ENCODE data around the gene MGLL.

The MGLL gene

DNA sequence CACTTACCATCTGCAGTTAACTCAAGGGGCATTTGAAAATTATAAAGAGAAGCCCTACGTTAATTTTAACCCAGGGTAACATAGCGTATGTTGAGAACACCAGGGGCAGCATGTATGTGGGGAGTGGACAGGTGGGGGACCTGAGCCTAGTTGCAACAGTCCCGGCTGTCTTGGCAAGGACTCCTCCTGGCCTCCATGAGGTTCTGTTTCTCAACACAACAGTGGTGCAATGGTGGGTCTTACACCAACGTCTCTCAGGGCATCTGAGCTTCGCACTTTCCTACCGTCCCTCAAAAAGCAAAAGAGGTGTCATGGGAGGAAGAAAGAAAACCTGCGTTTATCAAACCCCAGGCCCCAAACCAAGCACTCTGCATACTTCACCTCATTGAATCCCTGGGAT, 50.6 kb downstream of the MGLL start:
- no peak for DNase-seq

DNA sequence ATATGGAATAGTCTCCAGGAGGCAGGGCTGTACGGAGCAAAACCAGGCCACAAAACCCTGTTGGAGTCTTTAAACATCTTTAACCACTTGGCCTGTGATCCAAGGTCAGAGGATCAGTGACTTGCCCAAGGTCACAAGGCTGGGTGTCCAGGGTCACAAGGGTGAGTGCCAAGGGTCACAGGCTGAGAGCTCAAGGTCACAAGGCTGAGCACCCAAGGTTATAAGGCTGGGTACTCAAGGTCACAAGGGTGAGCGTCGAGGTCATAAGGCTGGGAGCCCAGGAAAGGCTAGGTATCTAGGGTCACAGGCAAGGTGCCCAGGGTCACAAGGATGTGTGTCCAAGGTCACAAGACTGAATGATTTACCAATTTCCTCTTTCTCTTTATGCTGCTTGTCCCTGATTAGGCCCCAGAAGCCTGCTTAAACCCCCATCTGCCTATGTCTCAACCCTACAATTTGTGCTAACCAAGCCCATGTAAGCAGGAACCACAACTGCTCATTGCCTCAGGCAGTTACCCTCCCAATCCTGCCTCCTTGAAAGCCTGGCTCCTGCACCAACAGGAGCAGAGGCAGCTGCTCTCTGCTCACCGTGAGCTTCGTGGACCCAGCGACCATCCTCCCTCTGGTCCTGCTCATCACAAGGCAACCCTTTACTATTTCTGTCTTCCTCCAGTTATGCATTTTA, 51.5 kb downstream of the MGLL start:
- no peak for DNase-seq

DNA sequence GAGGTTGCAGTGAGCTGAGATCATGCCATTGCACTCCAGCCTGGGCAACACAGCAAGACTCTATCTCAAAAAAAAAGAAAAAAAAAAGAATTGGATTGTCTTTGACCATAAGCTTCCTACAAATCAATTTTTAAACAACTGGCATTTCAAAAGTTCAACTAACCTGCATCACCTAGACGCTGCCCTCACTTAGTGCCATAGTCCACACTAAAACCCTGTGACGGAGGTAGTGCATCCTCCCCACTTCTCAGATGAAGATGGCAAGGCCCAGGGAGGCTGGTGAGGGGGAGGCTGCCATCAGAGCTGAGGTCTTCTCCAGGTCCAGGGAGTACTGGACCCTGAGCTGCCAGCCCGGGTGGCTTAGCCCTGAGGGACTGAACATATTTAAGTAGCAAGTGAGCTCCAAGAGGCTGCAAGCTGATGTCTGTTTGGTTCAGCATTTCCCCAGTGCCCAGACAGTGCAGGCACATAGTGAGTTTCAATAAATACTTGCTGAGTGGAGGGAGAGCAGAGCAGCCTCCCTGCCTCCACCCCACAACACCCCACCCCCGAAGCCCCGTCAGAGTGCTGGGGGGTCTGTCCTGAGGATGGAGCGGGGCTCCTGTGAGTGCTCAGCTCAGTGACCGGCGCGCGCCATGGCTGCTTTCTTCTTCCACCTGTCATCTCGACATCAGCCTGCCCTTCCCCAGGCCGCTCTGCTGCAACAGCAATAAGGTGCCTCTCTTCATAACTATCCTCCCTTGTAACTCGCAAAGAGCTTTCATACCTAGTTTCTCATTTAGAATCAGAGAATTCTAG, 52.8 kb downstream of the MGLL start:
- no peak for DNase-seq

DNA sequence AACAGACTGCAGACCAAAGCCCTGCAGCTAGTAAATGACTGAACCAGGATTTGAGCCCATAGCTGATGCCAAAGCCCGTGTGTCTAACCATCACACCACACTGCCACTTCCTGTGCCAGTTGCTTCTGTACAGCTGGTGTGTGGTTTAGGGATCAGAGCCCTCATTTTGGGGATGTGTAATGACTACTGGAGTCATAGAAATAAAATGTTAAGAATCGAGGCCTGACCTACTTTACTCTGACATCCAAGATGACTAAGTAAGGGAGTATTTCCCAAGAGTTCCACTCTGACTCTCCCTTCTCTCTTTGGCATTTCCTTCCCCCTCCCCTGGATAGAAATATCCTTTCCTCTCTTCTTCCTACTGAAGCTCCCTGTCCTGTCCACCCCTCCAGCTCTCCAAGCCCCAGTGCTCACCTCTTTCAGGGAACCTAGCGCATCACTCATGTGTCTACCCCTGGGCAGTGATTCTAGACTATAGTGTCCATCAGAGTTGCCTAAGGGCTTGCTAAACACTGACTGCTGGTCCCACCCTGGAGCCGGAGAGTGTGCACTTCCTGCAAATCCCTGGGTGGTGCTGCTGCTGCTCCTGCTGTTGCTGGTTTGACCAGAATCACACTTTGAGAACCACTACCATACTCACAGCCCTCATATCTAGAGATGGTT, 53.8 kb downstream of the MGLL start:
- DNase-seq, result peak; percentile 65

DNA sequence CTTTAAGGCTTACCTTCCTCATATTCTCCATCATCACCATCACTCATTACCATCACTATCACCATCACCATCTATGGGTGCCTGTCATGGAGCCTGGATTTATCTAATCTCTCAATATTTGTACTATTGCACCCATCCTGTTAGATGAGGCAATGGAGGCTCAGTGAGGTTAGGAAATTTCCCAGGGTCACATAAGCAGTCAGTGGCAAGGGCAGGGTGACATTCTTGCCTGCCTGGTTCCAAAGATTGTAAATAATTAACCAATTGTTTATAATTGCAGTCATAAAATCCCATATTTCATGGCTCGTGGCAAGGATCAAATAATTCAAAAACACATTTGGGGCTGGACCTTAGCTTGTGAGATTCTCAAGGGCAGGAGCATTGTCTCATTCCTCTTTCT, 55.2 kb downstream of the MGLL start:
- no peak for DNase-seq

DNA sequence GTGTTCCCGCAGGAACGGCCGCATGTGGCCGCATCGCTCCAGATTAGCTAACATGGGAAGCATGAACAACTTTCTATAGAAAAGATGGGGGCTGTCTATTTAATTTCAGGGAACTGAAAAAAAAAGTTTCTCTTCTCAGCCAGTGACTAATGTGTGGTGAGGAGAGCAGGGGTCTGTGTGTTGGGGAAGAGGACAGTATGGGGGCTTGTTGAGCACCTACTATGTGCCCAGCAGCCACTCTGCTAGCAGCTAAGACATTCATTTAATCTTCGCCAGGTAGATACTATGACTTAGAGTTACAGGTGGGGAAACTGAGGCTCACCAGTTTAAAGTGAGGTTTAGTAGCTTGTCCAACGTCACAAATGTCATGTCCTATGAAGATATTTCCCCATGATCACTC, 56.6 kb downstream of the MGLL start:
- no peak for DNase-seq

DNA sequence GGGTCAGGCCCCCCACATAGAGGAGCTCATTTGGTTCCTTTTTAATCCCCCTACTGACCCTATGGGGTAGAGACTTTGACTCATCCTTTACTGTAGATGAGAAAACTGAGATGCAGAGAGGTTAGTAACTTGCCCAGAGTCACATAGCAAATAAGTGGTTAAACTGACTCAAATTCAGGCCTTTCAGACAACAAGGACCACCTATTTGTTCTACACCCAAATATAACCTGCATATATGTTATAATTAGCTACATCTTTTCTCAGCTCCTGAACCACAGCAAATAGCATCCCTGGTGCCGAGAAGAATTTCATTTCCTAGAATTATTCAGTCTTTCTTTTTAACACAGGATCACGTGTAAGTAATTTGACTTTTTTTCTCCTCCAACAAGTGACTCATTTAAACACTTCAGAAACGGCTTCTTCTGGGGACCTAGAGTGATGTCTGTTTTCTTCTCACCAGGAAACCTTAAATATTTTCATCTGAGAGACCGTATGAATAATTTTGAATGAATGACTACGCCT, 57.4 kb downstream of the MGLL start:
- no peak for DNase-seq

DNA sequence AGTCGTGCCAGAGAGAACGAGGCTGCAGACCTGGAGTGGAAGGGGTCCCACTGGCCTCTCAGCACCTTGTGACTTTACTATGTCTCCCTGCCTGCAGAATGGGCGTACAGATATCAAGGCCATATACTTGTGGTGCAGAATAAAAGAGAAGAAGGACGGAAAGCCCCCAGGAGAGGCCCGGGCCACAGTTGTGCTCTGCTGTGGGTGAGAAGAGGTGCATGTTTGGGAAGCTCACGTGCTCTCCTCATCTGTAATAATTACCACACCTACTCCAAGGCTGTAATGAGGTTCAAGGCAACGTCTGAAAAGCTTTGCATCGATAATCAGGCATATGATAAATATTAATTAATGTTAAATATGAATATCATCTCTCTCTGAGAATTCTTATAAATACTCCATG, 58.0 kb downstream of the MGLL start:
- no peak for DNase-seq

DNA sequence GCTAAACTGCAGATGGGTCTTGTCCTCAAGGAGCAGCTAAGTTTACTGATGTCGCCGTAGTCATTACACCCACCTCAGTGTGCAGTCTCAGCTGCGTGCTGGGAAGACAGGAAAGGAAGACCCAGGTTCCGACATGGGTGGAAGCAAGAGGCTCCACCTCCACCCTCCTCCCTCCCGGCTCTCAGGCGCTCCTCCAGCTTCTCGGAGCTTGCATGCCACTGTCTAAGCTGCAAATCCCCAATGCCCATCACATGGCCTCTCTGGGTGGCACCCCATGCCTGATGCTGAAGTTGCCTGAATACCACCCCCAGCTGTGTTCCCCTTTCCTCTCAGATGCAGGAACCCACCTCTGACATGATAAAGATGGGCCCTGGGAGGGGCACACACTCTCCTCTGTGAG, 58.5 kb downstream of the MGLL start:
- no peak for DNase-seq

DNA sequence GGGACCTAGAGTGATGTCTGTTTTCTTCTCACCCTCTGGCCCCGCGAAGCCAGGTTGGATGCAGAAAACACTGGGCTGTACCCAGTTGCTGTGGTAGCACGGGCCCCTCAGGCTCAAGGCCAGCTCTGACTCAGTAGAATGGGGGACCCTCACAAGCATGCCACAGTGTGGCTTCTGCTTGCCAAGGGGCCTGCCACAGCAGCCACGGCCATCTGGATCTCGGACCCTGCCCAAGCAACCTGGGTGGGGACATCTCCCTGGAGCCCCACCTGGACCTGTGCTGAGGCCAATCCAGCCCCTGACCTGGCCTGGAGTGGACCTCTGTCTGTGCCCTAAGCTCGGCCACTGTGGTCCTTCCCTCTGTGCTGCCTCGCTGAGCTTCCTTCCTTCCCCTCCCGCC, 59.0 kb downstream of the MGLL start:
- DNase-seq, result no peak

DNA sequence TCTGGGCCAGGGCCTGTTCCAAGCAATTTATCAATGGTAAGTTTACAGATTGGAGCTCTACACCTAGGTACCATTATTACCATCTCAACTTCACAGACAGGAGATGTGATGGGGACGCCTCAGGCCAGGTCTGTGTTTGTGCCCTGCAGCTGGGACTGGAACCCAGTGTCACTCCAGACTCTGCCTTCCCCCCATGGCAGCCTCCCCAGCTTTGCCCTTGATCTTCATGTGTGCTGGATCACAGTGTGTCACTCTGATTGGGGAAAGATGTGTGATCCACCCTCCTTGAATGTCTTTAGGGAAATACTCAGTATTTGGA, 59.6 kb downstream of the MGLL start:
- DNase-seq, result no peak

DNA sequence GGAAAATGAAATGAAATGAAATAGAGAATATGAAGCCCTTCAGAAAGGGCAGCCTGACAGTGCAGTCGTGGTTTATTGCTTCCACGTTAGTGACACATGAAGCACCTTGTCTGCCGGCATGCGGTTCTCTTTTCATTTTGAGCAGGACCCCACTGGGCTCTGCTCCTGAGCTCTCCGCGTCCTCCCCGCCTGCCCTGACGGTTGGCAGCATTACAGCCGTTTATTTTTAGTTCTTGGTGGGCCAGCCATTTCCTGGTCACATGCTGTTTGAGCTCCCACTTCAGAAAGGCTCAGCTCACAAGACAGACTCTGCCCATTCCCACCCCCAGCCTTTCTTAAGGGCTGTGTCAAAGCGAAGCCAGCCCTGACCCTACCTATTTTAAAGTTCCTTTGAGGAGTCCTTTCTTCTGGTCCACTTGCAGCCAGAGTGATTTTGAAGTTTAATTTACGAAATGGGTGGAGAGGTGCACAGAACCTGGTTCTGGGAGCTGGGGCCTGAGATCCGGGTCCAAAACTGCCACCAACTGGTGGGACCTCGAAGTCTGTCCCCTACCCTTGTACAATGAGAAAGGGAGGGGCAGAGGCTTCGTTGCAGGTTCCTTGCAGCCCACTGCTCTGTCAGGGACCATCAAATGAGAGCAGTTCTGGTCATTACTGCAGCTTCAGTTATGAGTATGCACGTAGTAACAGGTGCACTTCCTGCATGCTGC, 60.1 kb downstream of the MGLL start:
- no peak for DNase-seq

DNA sequence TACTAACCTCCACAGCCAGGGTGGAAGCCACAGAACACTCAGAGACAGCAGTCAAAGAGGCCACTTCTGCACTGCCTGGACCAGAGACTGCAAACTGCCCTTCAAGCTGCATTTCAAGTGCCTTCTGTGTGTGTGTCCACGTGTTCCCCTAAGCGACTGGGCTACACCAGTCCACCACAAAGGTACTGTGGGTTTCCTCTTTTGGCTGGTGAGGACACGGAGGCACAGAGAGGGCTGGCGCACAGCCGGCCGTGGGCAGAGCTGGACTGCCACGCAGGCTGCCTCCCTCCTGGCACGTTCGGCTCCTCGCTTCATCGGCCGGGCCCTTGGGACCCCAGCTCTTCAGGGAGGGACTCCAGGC, 60.9 kb downstream of the MGLL start:
- DNase-seq, result no peak

DNA sequence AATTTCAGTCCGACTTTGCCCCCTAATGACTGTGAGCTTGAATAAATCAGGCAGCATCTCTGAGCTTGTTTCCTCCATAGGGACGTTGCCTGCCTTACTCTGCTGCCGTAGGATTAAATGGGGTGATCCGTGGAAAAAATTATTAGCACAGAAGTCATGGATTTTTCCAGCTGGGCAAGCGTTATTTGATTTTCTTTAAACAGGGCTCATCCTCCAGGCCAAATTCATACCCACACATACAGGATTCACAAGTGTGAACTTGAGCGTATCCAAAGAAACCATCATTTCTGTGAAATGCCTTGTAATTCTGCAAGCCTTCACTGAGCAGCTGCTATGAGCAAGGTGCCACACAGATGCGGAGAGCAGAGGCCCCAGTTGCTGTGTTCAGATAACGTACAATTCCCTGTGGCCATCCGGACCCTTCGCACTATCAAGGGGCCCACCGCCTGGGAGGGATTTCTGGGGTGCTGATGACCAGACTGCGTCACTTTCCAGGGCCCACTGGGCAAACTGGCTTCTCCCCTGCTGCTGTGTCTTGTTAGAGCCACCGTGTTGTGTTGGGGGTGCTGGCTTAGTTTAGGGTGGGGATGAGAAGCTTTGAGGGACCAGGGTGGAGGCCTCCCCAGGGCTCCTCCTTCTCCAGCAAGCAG, 61.4 kb downstream of the MGLL start:
- DNase-seq, result no peak

DNA sequence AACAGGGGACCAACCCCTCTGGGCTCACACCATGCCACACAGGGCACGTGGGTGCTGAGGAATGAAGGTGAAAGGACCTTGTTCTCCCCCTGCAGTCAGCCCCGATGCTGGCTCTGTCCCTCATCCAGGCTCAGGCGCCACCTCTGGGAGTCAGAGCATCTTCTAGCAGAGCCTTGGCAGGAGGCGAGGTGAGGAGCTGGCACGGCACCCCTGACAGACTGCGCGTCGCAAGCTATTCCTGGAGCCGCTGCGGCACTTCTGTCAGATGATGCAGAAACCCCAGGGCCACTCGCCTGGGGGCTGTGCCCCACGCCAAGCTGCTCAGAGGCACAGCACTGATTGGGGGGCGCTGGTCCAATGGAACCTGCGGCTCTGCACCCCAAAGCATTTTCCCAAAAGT, 62.0 kb downstream of the MGLL start:
- no peak for DNase-seq

DNA sequence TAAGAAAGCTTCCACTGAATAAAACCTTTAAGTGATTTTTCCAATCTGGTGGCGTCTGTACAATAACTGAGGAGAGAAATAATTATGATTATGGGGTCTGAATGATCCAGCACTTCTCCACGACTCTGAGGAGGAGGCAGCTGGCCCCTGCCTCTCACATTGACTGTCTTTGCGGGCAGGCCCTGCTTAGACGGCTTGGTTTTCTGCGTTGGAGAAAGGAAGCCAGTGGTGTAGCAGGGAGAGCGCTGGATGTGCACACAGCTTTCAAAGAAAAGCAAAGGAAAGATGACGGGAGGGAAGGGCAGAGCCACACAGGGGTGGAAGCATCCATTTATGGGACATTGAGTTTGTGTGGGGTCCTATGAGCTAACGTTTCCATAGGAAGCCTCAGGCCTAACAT, 62.5 kb downstream of the MGLL start:
- DNase-seq, result no peak

DNA sequence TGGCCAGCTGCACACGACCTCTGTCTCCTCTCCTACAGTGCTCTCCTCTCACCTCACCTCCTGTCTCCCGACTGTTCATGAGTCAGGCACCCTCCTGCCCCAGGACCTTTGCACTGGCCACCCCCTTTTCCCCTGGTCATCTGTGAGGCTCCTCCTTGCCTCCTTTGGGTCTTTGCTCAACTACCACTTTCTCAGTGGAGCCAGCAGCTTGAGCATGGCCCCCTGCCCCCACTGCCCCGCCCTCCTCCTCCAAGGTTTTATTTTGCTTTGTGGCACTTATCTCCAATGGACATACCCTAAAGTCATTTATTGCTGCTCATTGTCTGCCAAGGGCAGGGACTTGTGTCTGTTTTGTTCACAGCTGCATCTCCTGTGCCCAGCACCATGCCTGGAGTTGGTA, 64.3 kb downstream of the MGLL start:
- DNase-seq, result no peak

DNA sequence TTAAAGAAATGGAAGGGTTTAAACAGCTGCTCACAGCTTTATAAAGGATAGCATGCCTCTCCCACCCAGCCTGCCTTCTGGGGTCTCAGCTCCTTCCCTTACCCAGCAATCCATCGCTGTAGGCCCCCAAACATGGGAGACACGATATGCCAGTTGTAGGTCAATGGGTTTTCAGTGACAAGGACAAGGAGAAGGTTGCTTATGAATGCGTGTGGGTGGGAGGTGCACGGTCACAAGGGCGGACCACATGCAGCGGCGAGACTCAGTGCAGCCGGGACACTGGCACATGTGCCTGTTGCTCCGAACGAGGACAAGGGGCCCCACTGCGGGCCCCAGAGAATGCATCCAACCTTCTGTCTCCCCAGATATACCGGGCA, 67.0 kb downstream of the MGLL start:
- no peak for DNase-seq

DNA sequence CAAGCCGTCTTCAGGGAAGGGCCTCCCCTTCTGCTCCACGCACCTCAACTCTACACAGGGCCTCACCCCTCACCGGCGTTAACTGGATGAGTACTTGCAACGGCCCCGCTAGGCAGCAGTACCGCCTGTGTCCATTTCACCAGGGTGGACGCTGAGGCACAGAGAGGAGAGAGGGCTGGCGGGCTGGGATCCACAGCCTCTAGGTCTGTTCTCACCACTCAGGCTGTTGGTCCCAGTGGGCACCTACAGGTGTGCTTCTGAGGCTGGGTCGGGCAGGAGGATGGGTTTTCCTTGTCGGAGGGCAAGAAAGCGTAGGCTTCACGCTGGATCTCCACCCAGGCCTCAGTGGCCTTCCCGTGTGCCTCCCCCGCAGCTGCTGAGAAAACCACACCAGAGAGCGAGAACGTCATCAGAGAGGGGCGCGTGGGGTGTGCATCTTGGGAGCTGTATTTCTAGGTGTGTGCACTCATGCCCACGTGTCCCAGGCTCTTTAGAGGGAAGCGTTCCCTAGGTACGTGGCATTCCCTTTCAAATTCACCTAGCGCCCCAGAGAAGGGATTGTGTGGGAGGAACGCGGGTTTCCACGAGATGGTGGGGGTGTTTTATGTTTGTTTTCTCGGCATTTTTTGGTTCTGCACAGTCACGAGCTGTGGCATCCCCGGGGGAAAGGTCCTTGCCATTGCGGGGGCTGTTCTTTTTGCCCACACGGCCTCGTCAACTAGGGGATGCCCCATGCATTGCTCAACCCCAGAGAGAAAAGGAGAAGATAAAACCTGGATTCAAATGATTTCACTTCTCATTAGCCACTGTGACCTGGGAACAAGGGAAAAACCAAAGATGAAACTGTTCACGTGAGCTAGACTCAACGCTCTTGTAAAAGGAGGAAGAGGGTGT, 67.7 kb downstream of the MGLL start:
- no peak for DNase-seq

DNA sequence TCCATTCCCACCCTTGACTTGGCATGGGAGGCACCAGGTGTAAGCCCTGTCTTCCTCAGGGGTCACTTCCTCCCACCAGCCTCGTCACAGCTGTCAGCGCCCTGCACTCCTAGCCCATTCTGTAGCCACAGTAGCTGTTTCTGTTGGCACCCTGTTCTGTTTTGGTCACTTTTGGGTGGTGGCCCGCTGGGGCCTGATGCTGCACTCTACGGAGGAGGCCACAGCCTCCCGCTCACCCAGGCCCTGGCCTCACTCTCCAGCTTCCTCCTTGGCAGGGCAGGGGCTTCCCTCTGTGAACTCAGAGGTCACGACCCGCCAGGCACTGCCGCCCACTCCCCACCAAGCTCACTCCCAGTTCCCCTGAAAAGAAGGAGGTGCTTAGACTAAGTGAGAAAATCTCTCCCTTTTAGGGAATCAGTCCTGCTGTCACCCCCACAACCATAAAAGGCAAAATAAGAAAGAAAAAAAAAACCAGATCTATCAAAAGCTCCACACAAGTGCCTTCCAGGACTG, 68.4 kb downstream of the MGLL start:
- DNase-seq, result no peak

DNA sequence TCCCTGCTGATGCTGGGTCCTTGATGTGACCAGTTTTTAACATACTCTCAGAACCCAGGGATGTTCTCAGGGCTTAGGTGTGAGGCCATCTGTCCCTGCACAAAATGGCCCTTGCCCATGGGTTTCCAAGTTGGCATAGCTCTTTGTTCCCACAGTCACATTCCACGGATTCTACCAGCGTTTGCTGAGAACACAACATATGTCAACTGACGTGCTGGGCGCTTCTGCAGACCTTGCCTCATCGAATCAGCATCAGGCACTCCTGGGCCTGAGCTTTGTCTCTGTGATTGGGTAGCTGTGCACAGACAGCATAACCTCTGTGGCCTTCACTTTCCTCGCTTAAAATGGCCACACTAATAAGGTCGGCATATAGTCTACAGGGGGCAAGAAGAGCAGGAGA, 69.0 kb downstream of the MGLL start:
- DNase-seq, result no peak

DNA sequence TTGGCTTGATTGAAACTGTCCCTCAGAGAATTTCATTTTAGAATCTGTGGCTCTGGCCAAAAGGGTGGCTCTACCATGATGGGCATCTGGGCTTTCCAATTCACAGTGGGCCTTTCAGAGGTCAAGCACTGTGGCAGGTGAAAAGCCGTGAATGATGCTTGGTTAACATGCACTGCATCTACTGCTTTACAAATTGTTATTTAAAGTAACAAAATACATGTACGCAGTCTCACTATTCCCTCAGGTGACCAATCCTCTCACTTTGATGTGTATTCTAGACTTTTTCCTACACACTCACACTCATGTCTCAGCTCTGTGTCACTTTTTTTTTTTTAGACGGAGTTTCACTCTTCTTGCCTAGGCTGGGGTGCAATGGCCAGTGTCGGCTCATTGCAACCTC, 70.5 kb downstream of the MGLL start:
- no peak for DNase-seq
